Measurements from ENCODE around the gene LRAT.

LRAT gene

DNA sequence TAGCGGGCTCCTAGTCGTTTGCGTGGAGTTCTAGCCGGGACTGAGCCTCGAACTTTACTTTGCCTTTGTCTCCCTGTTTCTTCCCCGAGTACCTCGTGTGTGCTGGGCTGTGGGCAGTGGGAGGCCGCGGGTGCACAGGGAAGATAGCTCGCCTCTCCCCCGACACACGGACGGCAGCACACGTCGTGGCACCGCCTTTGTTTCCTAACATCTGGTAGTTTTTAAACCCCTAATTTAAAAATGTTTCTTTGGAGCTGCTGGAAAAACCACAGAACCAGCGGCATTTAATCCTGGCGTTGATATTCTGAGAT lies 38.1 kb downstream of the LRAT start:
- Histone ChIP-seq H3K9me3 (ENCODE audit: insufficient read depth, low read length) (no peaks in the 10 kb centered on the region), H3K36me3 (ENCODE audit: low read length) (no peaks in the 10 kb centered on the region), H3K9ac (ENCODE audit: low read length) (no peak overlapping the region), H3K27ac (ENCODE audit: low read depth, low read length) (no peak overlapping the region), H3K9me2 (replicated peaks; ENCODE audit: insufficient read depth, low read length) (no peaks in the 10 kb centered on the region), H3K27me3 (ENCODE audit: low read length) (no peaks in the 10 kb centered on the region), H3K4me3 (ENCODE audit: insufficient read depth, low read length, poor library complexity, severe bottlenecking) (no peak overlapping the region), H3K4me2 (ENCODE audit: low read depth, low read length, poor library complexity, severe bottlenecking) (no peak overlapping the region), H4K20me1 (ENCODE audit: low read depth, low read length) (no peaks in the 10 kb centered on the region), H3F3A (ENCODE audit: insufficient read depth) (no peaks in the 10 kb centered on the region), H3K79me2 (ENCODE audit: insufficient read depth, low read length) (no peaks in the 10 kb centered on the region), H2AFZ (ENCODE audit: low read depth, low read length, severe bottlenecking) (no peak overlapping the region)
- TF ChIP-seq EZH2phosphoT487 (conservative IDR thresholded peaks at IDR 0.05; ENCODE audit: low read length), result no peak
- TF ChIP-seq, protein P1, sequence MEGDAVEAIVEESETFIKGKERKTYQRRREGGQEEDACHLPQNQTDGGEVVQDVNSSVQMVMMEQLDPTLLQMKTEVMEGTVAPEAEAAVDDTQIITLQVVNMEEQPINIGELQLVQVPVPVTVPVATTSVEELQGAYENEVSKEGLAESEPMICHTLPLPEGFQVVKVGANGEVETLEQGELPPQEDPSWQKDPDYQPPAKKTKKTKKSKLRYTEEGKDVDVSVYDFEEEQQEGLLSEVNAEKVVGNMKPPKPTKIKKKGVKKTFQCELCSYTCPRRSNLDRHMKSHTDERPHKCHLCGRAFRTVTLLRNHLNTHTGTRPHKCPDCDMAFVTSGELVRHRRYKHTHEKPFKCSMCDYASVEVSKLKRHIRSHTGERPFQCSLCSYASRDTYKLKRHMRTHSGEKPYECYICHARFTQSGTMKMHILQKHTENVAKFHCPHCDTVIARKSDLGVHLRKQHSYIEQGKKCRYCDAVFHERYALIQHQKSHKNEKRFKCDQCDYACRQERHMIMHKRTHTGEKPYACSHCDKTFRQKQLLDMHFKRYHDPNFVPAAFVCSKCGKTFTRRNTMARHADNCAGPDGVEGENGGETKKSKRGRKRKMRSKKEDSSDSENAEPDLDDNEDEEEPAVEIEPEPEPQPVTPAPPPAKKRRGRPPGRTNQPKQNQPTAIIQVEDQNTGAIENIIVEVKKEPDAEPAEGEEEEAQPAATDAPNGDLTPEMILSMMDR (IDR thresholded peaks at IDR 0.05; ENCODE audit: insufficient read depth, low read length, poor library complexity, severe bottlenecking), result no peak
